ENCODE results near the gene ZFHX2. TPM values are rescaled to one million over a fixed set of nuclear protein-coding genes. Genes with fewer than 3 reads are reported as not detected.

The ZFHX2 gene
- polyA plus RNA-seq, 4 donors: 2.1 to 9.1 (median 7.8) TPM

DNA sequence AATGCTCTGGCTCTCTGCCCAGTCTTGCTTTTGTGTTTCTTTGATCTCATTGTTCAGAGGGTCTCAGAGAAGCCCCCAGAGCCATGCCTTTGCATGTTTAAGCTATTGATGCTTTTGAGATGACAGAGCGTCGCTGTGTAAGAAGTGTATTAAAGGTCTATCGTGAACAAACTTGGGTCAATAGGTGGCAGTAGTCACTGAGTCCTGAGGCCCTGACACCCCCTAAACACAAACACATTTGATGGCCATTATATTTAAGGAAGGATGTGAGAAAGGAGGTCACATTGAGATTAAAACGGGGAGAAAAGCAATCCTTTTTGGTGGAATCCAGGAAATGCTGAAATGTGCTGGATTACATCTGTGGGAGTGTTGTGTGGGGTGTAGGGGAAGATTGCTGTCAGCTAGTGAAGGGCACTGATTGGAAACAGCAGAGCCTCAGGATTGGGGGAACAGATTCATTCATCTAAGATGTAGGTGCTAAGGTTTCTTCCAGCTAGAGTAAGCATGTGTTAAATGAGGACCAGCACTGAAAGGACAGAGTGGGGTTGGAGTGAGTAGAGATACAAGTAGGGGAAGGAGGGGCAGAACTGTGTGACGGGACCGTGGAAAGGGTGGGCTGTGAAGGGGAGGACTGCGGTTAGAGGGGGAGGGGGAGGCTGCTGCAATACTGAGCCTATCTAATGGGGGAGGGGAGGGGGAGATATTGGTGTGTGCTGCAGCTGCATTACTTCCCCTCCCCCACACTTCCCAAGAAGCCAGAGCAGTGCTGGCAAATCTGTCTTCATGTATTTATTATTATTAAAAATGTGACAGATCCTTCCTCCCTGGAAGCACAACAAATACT is 69.4 kb downstream of the ZFHX2 start:
- DNase-seq (ENCODE audit: low read depth in 4 of 4, low spot score in 3 of 4): no peak

DNA sequence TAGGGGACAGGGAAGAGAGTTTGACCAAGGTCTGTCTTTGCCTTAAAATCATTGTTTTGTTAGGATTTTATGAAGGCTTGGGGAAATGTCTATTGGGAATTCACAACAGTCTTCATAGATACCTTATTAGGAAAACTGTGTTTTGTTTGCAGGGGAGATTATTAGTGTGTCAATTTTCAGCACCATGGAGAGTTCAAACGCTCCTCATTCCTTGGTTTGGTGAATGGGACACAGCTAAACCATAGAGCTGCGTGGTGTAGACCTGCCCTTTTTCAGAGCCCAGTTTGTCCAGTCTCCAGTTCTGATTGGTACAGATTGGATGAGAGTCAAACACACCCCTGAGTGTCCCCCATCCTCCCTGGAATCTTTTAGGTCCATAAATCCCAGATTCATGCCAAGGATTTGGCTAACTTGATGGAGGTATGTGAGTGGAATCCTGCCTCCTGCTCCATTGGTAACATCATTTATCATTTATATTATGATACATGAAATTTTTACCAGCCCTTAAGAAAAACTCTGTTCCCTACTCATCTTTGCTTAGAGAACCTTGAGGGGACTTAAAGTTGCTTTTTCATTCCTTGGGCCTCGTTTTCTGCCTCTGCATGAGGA is 70.1 kb downstream of the ZFHX2 start:
- DNase-seq (ENCODE audit: low read depth in 4 of 4, low spot score in 3 of 4): peak in 1 of 4 donors; percentile 19

DNA sequence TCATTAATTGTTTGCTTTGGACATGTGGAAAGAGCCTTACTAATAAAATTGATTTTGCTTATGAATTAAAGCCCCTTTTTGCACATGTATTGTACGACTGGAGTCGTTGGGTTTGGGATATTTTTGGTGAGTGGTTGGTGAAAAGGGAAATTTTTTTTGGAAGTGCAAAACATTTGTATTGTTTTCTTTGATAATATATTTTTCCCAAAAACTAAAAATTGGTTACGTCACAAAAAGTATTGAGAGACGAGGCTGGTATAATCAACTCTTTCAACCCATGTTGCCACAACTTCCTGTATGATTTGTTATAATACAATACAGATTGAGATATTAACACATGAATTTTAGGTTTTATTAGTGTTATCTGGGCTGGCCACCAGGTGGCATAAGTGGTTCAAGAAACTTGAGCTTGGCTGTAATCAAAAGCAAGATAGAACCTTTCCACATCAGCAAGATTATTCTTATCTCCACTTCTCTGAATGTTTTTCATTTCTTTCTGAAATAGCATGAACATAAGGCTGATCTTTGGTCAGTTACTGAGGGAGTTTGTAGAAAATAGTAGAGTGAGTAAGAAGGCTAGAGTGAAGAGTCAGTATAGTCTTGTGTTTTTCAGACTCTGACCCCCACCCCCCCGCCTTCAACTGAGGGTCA is 73.3 kb downstream of the ZFHX2 start:
- peak in 1 of 4 donors; percentile 22 for DNase-seq (ENCODE audit: low read depth in 4 of 4, low spot score in 3 of 4)

DNA sequence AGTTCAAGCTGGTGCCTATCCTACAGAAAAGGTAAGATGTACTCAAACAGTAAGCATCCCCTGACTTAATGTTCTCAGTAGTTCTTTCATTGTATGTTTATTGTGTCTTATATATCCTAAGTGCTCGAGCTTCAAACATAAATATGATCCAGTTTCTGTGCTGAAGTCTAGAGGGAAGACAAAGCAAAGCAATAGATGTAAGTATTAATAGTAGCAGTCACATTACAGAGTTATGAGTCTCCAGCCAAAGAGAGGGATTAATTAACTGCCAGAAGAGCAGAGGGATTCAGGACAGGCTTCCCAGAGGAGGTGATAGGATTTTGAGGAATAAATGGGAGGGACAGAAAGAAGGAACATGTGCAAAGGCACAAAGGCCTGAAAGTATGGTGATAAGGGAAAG is 80.6 kb downstream of the ZFHX2 start:
- no peak for DNase-seq (ENCODE audit: low read depth in 4 of 4, low spot score in 3 of 4)

Other genes with a start within 250 kb of the ZFHX2 start
- 10 to 100 TPM; 17.4 to 31.5 (median 25.0) TPM for gene PPP1R3E, start 248.9 kb downstream of the ZFHX2 start, polyA plus RNA-seq (ENCODE audit: insufficient read length in 4 of 4)
- gene BCL2L2, start 244.9 kb downstream of the ZFHX2 start, polyA plus RNA-seq (ENCODE audit: insufficient read length in 4 of 4): 10 to 100 TPM; 34.8 to 44.0 (median 39.3) TPM
- gene PABPN1, start 230.3 kb downstream of the ZFHX2 start, polyA plus RNA-seq (ENCODE audit: insufficient read length in 4 of 4): 100 to 1,000 TPM; 157 to 374 (median 252) TPM
- 10 to 100 TPM; 56.2 to 72.7 (median 58.1) TPM for gene SLC22A17, start 198.9 kb downstream of the ZFHX2 start, polyA plus RNA-seq (ENCODE audit: insufficient read length in 4 of 4)
- 10 to 100 TPM; 35.4 to 66.8 (median 46.1) TPM for gene EFS, start 186.6 kb downstream of the ZFHX2 start, polyA plus RNA-seq (ENCODE audit: insufficient read length in 4 of 4)
- not detected for gene IL25, start 179.0 kb downstream of the ZFHX2 start, polyA plus RNA-seq (ENCODE audit: insufficient read length in 4 of 4)
- gene CMTM5, start 174.7 kb downstream of the ZFHX2 start, polyA plus RNA-seq (ENCODE audit: insufficient read length in 4 of 4): 1 to 10 TPM; 2.5 to 4.6 (median 3.4) TPM
- under 1 TPM; 0.16 to 0.27 (median 0.17) TPM for gene MYH6, start 143.5 kb downstream of the ZFHX2 start, polyA plus RNA-seq (ENCODE audit: insufficient read length in 4 of 4)
- under 1 TPM; 0.10 to 0.30 (median 0.21) TPM for gene MYH7, start 116.1 kb downstream of the ZFHX2 start, polyA plus RNA-seq (ENCODE audit: insufficient read length in 4 of 4)
- 10 to 100 TPM; 50.3 to 70.5 (median 67.0) TPM for gene NGDN, start 82.1 kb downstream of the ZFHX2 start, polyA plus RNA-seq (ENCODE audit: insufficient read length in 4 of 4)
- gene THTPA, start 4.5 kb upstream of the ZFHX2 start, polyA plus RNA-seq (ENCODE audit: insufficient read length in 4 of 4): 10 to 100 TPM; 13.6 to 20.7 (median 17.4) TPM
- gene AP1G2, start 16.0 kb upstream of the ZFHX2 start, polyA plus RNA-seq (ENCODE audit: insufficient read length in 4 of 4): 100 to 1,000 TPM in 1 of 4 donors, 10 to 100 TPM in 3; 47.5 to 119 (median 73.7) TPM
- 10 to 100 TPM in 2 of 4 donors, 1 to 10 TPM in 2; 9.5 to 18.9 (median 11.1) TPM for gene JPH4, start 27.0 kb upstream of the ZFHX2 start, polyA plus RNA-seq (ENCODE audit: insufficient read length in 4 of 4)
- 100 to 1,000 TPM in 1 of 4 donors, 10 to 100 TPM in 2, 1 to 10 TPM in 1; 2.0 to 121 (median 57.1) TPM for gene DHRS2, start 84.6 kb upstream of the ZFHX2 start, polyA plus RNA-seq (ENCODE audit: insufficient read length in 4 of 4)